Activated CD4-positive, alpha-beta T cell treated with anti-CD3 and anti-CD28 coated beads for 36 hours (primary cell): Measurements from ENCODE around the gene MAB21L2. TPM values are rescaled to one million over a fixed set of nuclear protein-coding genes. Genes with fewer than 3 reads are reported as not detected.

Source experiments
- ATAC-seq: fragments of 200-7000 bp; cut with Tn5 transposase; one replicate; pipeline ENCODE4 v1.10.0; 2021; ENCODE audit warnings: mild to moderate bottlenecking, moderate library complexity
- CTCF ChIA-PET: fragments of 350-600 bp; sonication (Branson Sonifier 250); formaldehyde crosslinking; loops from one replicate; lab custom pipeline; 2021; ENCODE audit warnings: antibody characterized with exemption; lab: Charles Lee
- POLR2A ChIA-PET: fragments of 350-600 bp; sonication (Branson Sonifier 250); formaldehyde crosslinking; loops from one replicate; lab custom pipeline; 2021; ENCODE audit warnings: antibody characterized with exemption, inconsistent platforms; lab: Charles Lee
- DNase-seq: peaks from one replicate; pipeline ENCODE4 v3.0.0-alpha.2; 2020
- H3K27ac Mint-ChIP-seq: one replicate; pipeline ENCODE4 v1.8.0; 2021; ENCODE audit warnings: mixed read lengths
- H3K27me3 Mint-ChIP-seq: one replicate; pipeline ENCODE4 v1.8.0; 2021; ENCODE audit warnings: mixed read lengths
- H3K36me3 Mint-ChIP-seq: one replicate; pipeline ENCODE4 v1.8.0; 2021; ENCODE audit warnings: low read depth, mixed read lengths
- H3K4me1 Mint-ChIP-seq: one replicate; pipeline ENCODE4 v1.8.0; 2021; ENCODE audit warnings: mixed read lengths
- H3K4me3 Mint-ChIP-seq: one replicate; pipeline ENCODE4 v1.8.0; 2021; ENCODE audit warnings: mild to moderate bottlenecking, moderate library complexity, mixed read lengths
- H3K9me3 Mint-ChIP-seq: one replicate; pipeline ENCODE4 v1.8.0; 2021; ENCODE audit warnings: low read depth, mixed read lengths
- intact Hi-C, 2 experiments: fragments of 100-400 bp; cut with DNase I in 1 of 2; cut with micrococcal nuclease in 1 of 2; formaldehyde crosslinking; loops; one replicate each; pipeline versions ENCODE4 v1.14.2 to v1.15.1; 2022 to 2024; cut with DNase I, micrococcal nuclease
- total RNA-seq, 2 experiments: library from RNA; stranded (reverse); gene quantifications; one replicate each; pipeline ENCODE4 v1.2.3, GENCODE V29; 2021

The MAB21L2 gene
- total RNA-seq, 2 experiments from 2014 or later = not detected

DNA sequence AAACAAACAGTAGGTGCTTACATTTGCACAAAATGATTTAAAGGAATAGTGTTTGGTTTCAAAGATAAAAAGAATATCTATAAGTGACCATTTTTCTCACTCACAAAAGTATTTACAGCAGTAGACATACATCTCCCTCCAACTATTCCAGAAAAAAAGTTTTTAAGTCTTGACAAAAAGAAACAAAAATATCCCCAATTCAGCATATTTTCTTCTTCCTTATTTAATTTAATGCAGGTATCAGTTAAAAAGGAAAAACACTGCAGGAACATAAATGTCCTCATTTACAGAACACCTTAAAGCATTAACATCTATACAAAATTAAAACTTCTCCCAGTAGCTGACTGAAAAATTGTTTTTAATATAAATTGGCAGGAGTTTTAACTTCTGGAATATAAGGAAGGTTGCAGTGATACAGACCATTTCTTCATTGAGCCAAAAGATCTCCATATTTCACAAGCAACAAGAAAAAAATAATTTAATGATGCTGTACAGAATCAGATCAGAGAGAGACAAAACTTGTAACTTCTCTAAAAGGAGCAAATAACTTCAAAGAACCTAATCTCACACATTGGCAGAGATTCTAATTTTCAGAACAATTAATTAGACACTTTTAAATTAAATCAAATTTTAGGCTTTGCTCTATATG, 4.3 kb downstream of the MAB21L2 start:
- H3K4me3 Mint-ChIP-seq = no peak overlapping the region
- H3K4me1 Mint-ChIP-seq = no peaks in the 10 kb centered on the region
- ChIA-PET CTCF (no interaction called here), POLR2A (no interaction called here)
- ATAC-seq = no peak
- H3K36me3 Mint-ChIP-seq = peaks cover 41% of the 10 kb centered on the region
- H3K27ac Mint-ChIP-seq = no peak overlapping the region
- intact Hi-C loops = no loop called here
- no peak for DNase-seq
- no peaks in the 10 kb centered on the region for H3K9me3 Mint-ChIP-seq
- H3K27me3 Mint-ChIP-seq = no peaks in the 10 kb centered on the region

DNA sequence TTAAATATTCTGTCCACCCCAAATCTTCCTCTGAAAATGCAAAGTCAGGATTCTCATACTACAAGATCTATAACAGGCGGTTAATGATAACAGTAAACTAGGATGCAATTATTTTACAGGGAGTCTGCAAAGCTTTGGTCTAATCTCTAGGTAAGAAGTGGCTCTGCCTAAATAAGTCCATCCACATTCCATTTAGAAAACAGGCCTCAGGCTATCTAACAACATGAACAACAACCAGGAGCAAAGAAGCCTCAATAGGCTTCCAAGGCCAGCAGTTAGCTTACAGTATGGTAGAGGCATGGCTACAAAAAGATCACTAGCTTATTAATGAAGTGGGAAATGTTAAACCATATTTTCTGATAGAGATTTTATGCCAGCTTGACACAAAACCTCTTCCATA, 6.4 kb downstream of the MAB21L2 start:
- Mint-ChIP-seq H3K4me3 (no peak overlapping the region), H3K4me1 (no peaks in the 10 kb centered on the region), H3K36me3 (peaks cover 23% of the 10 kb centered on the region), H3K27me3 (no peaks in the 10 kb centered on the region), H3K27ac (no peak overlapping the region), H3K9me3 (no peaks in the 10 kb centered on the region)
- no peak for DNase-seq
- ATAC-seq = no peak
- ChIA-PET CTCF (interaction anchor here (1.0 to 1.2 kb wide), 2 partner anchors 12 to 161 kb away, joined by 3 to 4 read pairs; no protein-coding TSS in a partner anchor), POLR2A (no interaction called here)
- intact Hi-C loops = no loop called here

DNA sequence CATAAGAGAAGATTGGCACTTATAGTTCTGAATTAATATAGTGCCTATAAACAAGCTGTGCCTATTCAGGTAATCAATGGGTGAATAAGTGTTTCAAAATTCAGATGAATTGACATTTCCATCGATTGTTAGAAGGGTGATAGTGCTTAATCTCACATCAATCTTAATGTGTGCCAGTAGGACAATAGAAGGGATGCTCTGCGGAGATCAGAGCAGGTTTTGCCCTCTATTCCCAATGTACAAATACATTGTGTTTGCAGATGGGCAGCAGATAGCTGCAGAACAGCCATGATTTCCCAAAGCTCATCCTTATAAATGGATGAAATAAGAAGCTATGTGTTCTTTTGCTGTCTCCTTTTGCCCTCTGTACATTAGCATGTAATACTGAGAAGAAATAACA, 7.2 kb downstream of the MAB21L2 start:
- intact Hi-C loops = no loop called here
- H3K4me1 Mint-ChIP-seq = no peaks in the 10 kb centered on the region
- H3K36me3 Mint-ChIP-seq = peaks cover 15% of the 10 kb centered on the region
- DNase-seq (no peak), ATAC-seq (no peak)
- POLR2A ChIA-PET = no interaction called here
- H3K4me3 Mint-ChIP-seq = no peak overlapping the region
- H3K27me3 Mint-ChIP-seq = no peaks in the 10 kb centered on the region
- H3K27ac Mint-ChIP-seq = no peak overlapping the region
- no peaks in the 10 kb centered on the region for H3K9me3 Mint-ChIP-seq
- CTCF ChIA-PET = no interaction called here

DNA sequence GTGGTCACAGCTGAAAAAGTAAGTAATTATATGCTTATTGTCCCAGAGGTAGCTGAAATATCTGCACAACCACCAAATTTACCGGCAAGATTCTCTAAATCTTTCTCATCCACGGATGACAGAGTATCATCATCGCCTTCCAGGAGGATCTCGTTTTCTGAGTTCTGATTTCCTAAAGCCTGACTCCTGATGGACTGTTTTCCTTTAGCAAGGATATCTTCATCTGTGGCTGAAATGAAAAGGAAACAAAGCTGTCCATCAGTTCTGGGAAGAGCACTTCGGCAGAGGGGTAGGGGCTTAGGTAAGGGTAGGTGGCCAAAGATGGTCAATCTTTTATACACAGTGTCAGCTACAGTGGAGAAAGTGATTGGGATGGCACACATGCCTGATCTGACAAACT, 8.7 kb downstream of the MAB21L2 start:
- DNase-seq (no peak), ATAC-seq (no peak)
- peaks cover 10% of the 10 kb centered on the region for H3K36me3 Mint-ChIP-seq
- intact Hi-C loops = no loop called here
- ChIA-PET CTCF (interaction anchor here (1.2 kb wide), 1 partner anchor 10 kb away, joined by 3 read pairs; no protein-coding TSS in a partner anchor), POLR2A (no interaction called here)
- no peak overlapping the region for H3K4me3 Mint-ChIP-seq
- H3K9me3 Mint-ChIP-seq = no peaks in the 10 kb centered on the region
- no peaks in the 10 kb centered on the region for H3K4me1 Mint-ChIP-seq
- no peaks in the 10 kb centered on the region for H3K27me3 Mint-ChIP-seq
- H3K27ac Mint-ChIP-seq = no peak overlapping the region

DNA sequence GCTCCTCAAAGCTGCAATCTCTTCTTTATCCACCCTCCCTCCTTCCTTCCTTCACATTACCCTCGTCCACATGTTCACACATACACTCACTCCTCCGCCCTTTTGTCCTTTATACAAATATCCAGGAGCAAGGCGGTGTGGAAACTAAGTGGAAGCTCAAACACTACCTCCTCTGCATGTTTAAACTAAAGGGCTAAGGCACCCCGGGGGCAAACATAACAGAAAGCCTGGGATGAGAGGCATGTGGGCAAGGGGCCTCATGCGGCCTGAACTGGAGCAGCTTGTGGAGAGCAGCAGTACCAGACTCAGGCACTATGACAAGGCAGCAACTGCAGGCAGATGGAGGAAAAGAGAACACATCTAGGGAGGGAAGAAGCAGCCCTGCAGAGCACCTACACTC, 9.5 kb downstream of the MAB21L2 start:
- H3K4me1 Mint-ChIP-seq = no peaks in the 10 kb centered on the region
- peaks cover 5% of the 10 kb centered on the region for H3K36me3 Mint-ChIP-seq
- H3K4me3 Mint-ChIP-seq = no peak overlapping the region
- intact Hi-C loops = no loop called here
- ChIA-PET POLR2A (no interaction called here), CTCF (interaction anchor here (0.7 kb wide), 1 partner anchor 278 kb away, joined by 3 read pairs; no protein-coding TSS in a partner anchor)
- no peaks in the 10 kb centered on the region for H3K27me3 Mint-ChIP-seq
- H3K9me3 Mint-ChIP-seq = no peaks in the 10 kb centered on the region
- ATAC-seq = no peak
- H3K27ac Mint-ChIP-seq = no peak overlapping the region
- no peak for DNase-seq

DNA sequence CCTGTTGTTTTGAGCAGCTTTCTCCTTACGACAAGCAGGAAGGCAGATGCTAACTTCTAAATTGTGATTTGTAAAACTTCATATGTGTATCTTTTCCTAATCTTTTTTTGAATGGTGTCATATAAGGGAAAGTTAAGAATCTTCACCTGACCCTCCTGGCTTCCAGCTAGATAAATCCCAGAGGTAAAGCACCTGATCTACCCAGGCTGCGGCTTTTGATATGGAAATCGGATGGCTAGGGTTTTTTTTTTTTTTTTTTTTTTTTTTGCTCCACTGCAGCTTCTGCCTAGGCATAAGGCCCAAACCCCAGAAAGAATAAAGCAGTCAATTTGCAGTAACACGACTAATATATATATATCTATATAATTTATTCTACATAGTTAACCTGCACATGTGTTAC, 10.0 kb downstream of the MAB21L2 start:
- H3K36me3 Mint-ChIP-seq = peaks cover 5% of the 10 kb centered on the region
- DNase-seq = no peak
- H3K4me3 Mint-ChIP-seq = no peak overlapping the region
- no peaks in the 10 kb centered on the region for H3K27me3 Mint-ChIP-seq
- H3K27ac Mint-ChIP-seq = no peak overlapping the region
- CTCF ChIA-PET = interaction anchor here (1.0 kb wide), 1 partner anchor 14 kb away, joined by 3 read pairs; no protein-coding TSS in a partner anchor
- POLR2A ChIA-PET = no interaction called here
- no peaks in the 10 kb centered on the region for H3K9me3 Mint-ChIP-seq
- no peaks in the 10 kb centered on the region for H3K4me1 Mint-ChIP-seq
- intact Hi-C loops = no loop called here
- ATAC-seq = no peak

DNA sequence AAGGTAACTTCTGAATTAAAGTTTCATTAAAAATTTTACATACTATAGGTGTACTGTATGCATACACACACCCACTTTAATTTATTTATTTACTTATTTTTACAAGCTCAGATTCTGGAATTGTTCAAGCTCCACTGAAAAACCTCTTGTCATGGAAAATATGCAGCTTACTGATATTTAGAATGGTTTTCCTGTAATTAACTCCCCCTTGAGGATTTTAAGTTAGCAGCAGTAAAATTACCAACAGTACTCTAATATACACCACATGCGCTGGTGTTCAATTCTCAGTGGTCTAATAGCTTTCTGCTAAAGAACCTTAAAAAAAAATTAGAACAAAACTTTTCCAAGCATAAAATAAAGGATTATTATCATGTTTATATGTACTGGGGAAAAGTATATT, 12.0 kb downstream of the MAB21L2 start:
- Mint-ChIP-seq H3K27me3 (no peaks in the 10 kb centered on the region), H3K36me3 (peaks cover 10% of the 10 kb centered on the region), H3K4me3 (no peak overlapping the region), H3K27ac (no peak overlapping the region), H3K4me1 (no peaks in the 10 kb centered on the region), H3K9me3 (no peaks in the 10 kb centered on the region)
- CTCF ChIA-PET = interaction anchor here (0.9 to 1.4 kb wide), 4 partner anchors 9 to 298 kb away, joined by 3 to 4 read pairs (median 4); no protein-coding TSS in a partner anchor
- POLR2A ChIA-PET = no interaction called here
- ATAC-seq = no peak
- intact Hi-C loops = no loop called here
- DNase-seq = no peak

DNA sequence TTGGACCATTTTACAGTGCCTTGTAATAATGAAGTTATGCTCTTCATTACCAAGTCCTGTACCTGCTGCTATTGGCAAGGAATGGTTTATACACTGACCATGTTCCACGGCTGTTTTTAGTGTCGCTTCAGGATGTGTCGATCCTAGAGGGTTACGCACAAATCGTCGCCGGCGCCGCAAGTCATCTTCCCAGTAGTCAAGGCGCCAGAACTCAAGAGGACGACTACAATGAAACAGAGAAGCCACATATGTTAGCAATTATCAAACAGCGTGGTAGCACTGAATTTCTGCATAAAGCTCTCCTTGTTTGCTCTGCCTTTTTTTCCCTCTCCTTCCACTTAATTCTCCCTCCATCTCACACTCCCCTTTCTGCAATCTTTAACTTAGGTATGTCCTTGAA, 17.0 kb downstream of the MAB21L2 start:
- no peak overlapping the region for H3K4me3 Mint-ChIP-seq
- peaks cover 12% of the 10 kb centered on the region for H3K36me3 Mint-ChIP-seq
- no peak overlapping the region for H3K27ac Mint-ChIP-seq
- H3K27me3 Mint-ChIP-seq = no peaks in the 10 kb centered on the region
- ATAC-seq (no peak), DNase-seq (no peak)
- H3K9me3 Mint-ChIP-seq = no peaks in the 10 kb centered on the region
- intact Hi-C loops = no loop called here
- POLR2A ChIA-PET = no interaction called here
- CTCF ChIA-PET = no interaction called here
- H3K4me1 Mint-ChIP-seq = no peaks in the 10 kb centered on the region

DNA sequence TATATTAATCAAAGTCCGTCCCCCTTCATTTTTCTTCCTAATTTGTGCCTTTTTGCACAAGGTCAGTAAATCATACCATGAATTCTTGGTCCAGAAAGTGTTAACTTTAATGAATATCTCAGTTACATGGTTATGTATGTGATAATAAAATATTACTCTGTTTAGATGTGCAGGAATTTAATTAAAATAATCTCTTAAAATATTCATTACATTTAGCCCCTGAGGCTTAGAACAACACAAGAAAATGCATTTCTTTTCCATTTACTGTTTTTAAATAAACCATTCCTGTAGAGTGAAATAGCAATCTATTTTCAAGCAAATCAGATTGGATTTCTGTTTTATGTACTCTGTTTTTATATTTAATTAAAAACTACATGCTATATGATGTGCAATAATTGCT, 17.6 kb downstream of the MAB21L2 start:
- Mint-ChIP-seq H3K9me3 (no peaks in the 10 kb centered on the region), H3K4me1 (no peaks in the 10 kb centered on the region), H3K27me3 (no peaks in the 10 kb centered on the region), H3K27ac (no peak overlapping the region), H3K4me3 (no peak overlapping the region), H3K36me3 (peaks cover 12% of the 10 kb centered on the region)
- ChIA-PET CTCF (interaction anchor here (0.6 kb wide), 1 partner anchor 15 kb away, joined by 3 read pairs; no protein-coding TSS in a partner anchor), POLR2A (no interaction called here)
- ATAC-seq (no peak), DNase-seq (no peak)
- intact Hi-C loops = no loop called here

DNA sequence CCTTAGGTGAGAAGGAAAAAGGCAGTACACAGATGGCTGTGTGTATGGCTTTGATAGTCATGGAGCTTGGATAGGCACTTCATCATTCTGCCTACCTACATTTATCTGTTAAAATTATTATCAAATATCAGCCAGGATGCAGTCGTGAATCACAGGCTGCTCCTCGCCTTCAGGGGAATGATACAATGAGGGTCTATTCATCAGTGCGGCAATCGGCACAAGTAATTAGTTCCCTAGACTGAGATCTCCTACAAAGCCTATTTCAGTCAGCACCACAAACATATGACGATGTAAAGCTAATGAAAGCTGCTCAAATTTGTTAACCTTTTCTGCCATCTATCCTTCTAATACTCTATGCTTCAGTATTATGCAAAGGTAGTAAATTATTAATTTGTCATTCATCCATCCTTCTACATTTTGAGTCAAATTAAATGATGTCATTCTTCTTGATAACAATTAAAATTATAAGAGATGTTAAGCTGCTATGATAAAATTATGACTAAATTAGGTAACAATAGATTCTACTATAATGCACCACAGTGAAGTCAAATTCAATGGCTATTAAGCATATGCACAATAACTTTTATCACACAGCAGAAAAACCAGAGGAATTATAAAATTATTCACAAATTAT, 19.0 kb downstream of the MAB21L2 start:
- POLR2A ChIA-PET = no interaction called here
- H3K27ac Mint-ChIP-seq = no peak overlapping the region
- CTCF ChIA-PET = interaction anchor here (1.0 kb wide), 1 partner anchor 10 kb away, joined by 3 read pairs; no protein-coding TSS in a partner anchor
- no peak for ATAC-seq
- H3K4me3 Mint-ChIP-seq = no peak overlapping the region
- intact Hi-C loops = no loop called here
- H3K27me3 Mint-ChIP-seq = no peaks in the 10 kb centered on the region
- no peak for DNase-seq
- no peaks in the 10 kb centered on the region for H3K9me3 Mint-ChIP-seq
- no peaks in the 10 kb centered on the region for H3K4me1 Mint-ChIP-seq
- peaks cover 12% of the 10 kb centered on the region for H3K36me3 Mint-ChIP-seq

DNA sequence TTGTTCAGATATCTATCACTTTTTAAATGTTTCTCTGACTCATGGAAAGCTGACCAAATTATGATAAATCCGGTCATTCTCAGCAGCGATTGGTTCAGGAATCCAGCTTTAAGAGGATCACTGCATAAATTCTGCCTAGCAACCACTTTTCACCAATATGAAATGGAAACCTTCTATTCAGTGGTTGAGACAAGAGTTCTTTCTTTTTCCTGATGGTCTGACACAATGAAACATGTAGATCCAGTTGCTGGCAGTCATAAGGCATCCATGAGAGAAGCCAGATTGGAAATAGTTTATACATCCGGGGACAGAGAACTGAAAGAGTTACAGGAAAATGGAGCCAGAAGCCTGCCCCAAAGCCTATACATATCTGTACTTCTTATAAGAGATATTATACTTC, 27.2 kb downstream of the MAB21L2 start:
- Mint-ChIP-seq H3K4me3 (no peak overlapping the region), H3K4me1 (no peaks in the 10 kb centered on the region), H3K27me3 (no peaks in the 10 kb centered on the region), H3K36me3 (peaks cover 2% of the 10 kb centered on the region), H3K9me3 (no peaks in the 10 kb centered on the region), H3K27ac (no peak overlapping the region)
- CTCF ChIA-PET = no interaction called here
- DNase-seq (no peak), ATAC-seq (no peak)
- POLR2A ChIA-PET = no interaction called here
- intact Hi-C loops = no loop called here

DNA sequence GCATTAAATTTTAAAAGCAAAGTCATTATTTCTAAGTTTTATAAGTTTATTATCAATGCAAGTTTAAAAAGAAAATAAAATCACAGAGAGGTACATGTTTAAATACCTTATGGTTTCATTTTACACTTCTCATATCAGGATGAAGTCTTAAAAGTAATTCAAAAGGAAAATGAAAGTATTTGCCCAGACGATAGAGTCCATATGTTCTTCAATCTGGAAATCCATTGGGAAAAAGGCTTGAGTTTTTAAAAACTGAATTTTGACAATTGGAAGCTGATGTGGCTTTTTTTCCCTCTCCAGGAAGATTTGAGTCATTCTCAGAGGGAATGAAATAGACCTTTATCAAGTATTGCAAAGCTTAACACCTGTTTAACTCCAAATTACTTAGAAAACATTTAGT, 37.1 kb downstream of the MAB21L2 start:
- Mint-ChIP-seq H3K9me3 (peaks cover 1% of the 10 kb centered on the region), H3K36me3 (peaks cover 13% of the 10 kb centered on the region), H3K27me3 (no peaks in the 10 kb centered on the region), H3K27ac (no peak overlapping the region), H3K4me3 (no peak overlapping the region), H3K4me1 (no peaks in the 10 kb centered on the region)
- CTCF ChIA-PET = no interaction called here
- intact Hi-C loops = no loop called here
- no peak for DNase-seq
- POLR2A ChIA-PET = no interaction called here
- ATAC-seq = no peak
